ENCODE results near the gene FEN1.

The FEN1 gene

DNA sequence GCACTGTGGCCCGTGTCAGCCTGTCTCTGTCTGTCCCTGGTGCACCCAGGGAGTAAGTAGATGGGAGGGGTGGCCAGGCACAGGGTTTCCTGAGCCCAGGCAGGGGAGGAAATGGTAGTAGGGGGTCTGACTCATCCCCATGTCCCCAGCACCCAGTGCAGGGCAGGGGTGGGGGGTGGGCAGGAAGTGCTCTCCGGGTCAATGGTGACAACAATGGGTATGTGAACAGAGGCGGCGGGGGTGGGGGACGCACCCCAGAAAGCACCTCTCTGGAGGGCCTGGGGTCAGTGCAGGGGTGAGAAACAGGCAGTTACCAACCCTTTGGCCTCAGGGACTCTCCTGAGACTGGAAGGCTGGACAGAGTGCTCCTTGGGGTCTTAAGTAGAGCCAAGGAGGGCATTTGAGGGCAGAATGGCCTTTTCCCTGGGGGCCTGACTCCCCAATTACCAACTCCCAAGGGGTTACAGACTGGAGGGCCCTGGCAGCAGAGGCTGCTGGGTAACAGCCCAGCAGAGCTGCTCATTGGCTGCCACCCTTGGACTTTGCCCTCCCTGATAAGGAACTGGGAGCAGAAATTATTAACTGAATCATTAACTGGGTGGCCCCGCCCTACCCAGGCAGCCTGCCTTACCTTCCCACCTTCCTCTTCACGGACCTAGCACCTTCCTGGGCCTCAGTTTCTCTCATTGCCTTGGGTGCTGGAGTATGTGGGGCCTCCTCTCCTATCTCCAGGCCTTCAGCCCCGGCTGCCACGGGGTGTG lies 36.1 kb upstream of the FEN1 start:
- H3K4me3 ChIP-seq (ENCODE audit: severe bottlenecking), result no peak overlapping the region
- H3K4me1 ChIP-seq (ENCODE audit: insufficient read depth, poor library complexity, severe bottlenecking), result peaks cover 2% of the 10 kb centered on the region

DNA sequence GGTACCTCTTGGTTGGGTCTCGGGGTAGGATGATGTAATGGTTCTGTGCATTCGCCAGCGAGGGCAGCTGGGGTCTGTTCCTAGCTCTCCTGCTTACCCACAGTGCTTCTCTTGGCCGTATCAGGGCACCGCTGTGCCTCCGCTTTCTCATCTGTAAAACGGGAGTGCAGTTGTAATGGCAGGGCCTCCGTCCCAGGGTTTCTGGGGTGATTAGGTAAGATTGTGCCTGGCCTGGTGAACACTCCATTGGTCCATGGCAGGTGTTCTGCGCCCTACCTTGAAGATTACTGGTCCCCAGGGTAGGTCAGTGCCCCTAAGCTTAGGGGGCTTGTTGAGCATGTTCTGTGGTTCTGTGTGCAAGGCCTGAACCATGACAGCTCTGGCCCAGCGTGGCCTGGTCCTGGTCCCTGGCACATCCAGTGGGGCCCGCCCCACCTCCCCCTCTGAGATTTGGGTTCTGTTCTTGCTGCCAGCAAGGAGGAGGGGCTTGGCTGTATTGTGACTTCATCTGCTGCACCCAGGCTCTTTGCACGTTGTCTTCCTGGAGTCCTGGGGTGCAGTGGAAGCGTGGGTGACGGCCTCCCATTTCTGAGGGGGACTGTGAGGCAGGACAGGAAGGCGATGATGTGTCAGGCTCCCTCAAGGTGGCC lies 35.4 kb upstream of the FEN1 start:
- DNase-seq (ENCODE audit: low spot score), result no peak
- ATAC-seq (ENCODE audit: low read depth), result no peak
- H3K27me3 ChIP-seq (ENCODE audit: insufficient read depth, poor library complexity, severe bottlenecking), result peaks cover 5% of the 10 kb centered on the region
- no peak overlapping the region for H3K4me3 ChIP-seq (ENCODE audit: severe bottlenecking)
- no peaks in the 10 kb centered on the region for H3K9me3 ChIP-seq (ENCODE audit: severe bottlenecking)
- no peaks in the 10 kb centered on the region for H3K36me3 ChIP-seq (ENCODE audit: low read depth)
- TF ChIP-seq, protein P1, sequence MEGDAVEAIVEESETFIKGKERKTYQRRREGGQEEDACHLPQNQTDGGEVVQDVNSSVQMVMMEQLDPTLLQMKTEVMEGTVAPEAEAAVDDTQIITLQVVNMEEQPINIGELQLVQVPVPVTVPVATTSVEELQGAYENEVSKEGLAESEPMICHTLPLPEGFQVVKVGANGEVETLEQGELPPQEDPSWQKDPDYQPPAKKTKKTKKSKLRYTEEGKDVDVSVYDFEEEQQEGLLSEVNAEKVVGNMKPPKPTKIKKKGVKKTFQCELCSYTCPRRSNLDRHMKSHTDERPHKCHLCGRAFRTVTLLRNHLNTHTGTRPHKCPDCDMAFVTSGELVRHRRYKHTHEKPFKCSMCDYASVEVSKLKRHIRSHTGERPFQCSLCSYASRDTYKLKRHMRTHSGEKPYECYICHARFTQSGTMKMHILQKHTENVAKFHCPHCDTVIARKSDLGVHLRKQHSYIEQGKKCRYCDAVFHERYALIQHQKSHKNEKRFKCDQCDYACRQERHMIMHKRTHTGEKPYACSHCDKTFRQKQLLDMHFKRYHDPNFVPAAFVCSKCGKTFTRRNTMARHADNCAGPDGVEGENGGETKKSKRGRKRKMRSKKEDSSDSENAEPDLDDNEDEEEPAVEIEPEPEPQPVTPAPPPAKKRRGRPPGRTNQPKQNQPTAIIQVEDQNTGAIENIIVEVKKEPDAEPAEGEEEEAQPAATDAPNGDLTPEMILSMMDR (IDR thresholded peaks at IDR 0.05; ENCODE audit: poor library complexity, severe bottlenecking), result no peak
- peaks cover 2% of the 10 kb centered on the region for H3K4me1 ChIP-seq (ENCODE audit: insufficient read depth, poor library complexity, severe bottlenecking)
- no peak overlapping the region for H3K27ac ChIP-seq (ENCODE audit: poor library complexity, severe bottlenecking)

More for the DNA sequence above, 36.1 kb upstream of the FEN1 start:
- ATAC-seq (ENCODE audit: low read depth), result 0 out of 3 replicates have a peak, but pooled peaks have one; percentile 11
- no peak for DNase-seq (ENCODE audit: low spot score)
- TF ChIP-seq, protein P1 (IDR thresholded peaks at IDR 0.05; ENCODE audit: poor library complexity, severe bottlenecking), result no peak
- H3K9me3 ChIP-seq (ENCODE audit: severe bottlenecking), result no peaks in the 10 kb centered on the region
- H3K27ac ChIP-seq (ENCODE audit: poor library complexity, severe bottlenecking), result no peak overlapping the region
- H3K36me3 ChIP-seq (ENCODE audit: low read depth), result no peaks in the 10 kb centered on the region
- H3K27me3 ChIP-seq (ENCODE audit: insufficient read depth, poor library complexity, severe bottlenecking), result peaks cover 5% of the 10 kb centered on the region

DNA sequence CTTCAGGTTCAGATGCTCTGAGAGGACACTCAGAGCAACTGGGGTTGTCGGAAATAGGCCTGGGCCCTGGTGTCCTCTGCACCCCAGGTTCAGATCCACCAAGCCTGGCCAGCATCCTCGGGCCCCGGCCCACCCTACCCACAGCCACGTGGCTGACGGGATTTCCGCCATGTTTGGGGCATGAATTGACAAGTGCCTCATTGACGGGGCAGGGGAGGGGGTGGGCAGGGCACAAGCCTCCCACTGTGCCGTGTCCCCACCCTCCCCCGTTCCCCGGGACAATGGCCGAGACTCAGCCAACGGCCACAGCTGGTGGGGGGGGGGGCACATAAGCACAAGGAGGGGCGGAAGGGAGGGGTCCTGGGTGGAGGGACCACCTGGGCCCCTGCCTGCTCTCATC lies 31.8 kb upstream of the FEN1 start:
- Histone ChIP-seq H3K4me3 (ENCODE audit: severe bottlenecking) (no peak overlapping the region), H3K36me3 (ENCODE audit: low read depth) (no peaks in the 10 kb centered on the region)
- TF ChIP-seq, protein P1 (IDR thresholded peaks at IDR 0.05; ENCODE audit: poor library complexity, severe bottlenecking), result no peak

DNA sequence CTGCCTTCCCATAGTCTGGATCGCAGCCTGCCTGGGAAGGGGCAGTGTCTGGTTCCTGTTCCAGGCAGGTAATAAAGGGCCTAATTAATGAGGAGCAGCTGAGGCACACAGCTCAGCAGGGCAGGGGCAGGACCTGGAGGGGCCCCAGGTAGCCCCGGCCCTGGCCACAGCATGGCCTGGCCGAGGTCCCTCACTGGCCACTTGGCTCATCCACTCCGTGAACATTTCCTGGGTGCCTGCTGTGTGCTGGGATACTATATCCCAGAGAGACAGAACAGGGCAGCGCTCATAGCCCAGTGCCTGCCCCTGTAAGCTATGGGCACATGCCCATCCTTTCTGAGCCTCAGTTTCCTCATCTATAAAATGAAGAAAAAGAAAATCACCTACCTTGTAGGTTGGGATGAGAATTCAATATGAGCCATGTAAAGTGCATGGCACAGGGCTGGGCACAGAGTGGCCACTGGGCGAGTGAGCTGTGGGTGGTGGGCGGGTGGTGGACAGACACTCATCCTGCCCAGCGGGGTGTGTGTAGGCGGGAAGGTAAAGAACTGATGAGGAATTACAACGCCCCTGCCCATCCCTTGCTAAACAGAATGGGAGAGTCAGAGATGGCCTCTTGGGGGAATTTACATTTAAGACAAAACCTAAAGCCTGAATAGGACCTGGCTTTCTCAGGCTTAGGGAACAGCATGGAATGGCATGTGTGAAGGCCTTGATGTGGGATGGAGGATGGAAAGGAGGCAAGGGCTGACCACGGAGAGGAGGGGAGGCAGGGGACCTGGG lies 31.1 kb upstream of the FEN1 start:
- ATAC-seq (ENCODE audit: low read depth) (no peak; the same call in 2 of the 3 replicates), DNase-seq (ENCODE audit: low spot score) (no peak)
- Histone ChIP-seq H3K27ac (ENCODE audit: poor library complexity, severe bottlenecking) (no peak overlapping the region), H3K36me3 (ENCODE audit: low read depth) (no peaks in the 10 kb centered on the region), H3K9me3 (ENCODE audit: severe bottlenecking) (no peaks in the 10 kb centered on the region), H3K27me3 (ENCODE audit: insufficient read depth, poor library complexity, severe bottlenecking) (no peaks in the 10 kb centered on the region), H3K4me1 (ENCODE audit: insufficient read depth, poor library complexity, severe bottlenecking) (peaks cover 1% of the 10 kb centered on the region), H3K4me3 (ENCODE audit: severe bottlenecking) (no peak overlapping the region)
- TF ChIP-seq, protein P1 (IDR thresholded peaks at IDR 0.05; ENCODE audit: poor library complexity, severe bottlenecking), result no peak

More for the DNA sequence above, 31.8 kb upstream of the FEN1 start:
- Histone ChIP-seq H3K27ac (ENCODE audit: poor library complexity, severe bottlenecking) (no peak overlapping the region), H3K9me3 (ENCODE audit: severe bottlenecking) (no peaks in the 10 kb centered on the region), H3K4me1 (ENCODE audit: insufficient read depth, poor library complexity, severe bottlenecking) (peaks cover 2% of the 10 kb centered on the region), H3K27me3 (ENCODE audit: insufficient read depth, poor library complexity, severe bottlenecking) (no peaks in the 10 kb centered on the region)
- ATAC-seq (ENCODE audit: low read depth) (no peak), DNase-seq (ENCODE audit: low spot score) (no peak)
